K562 (cell line): ENCODE measurements around the gene DOLPP1. TPM values are rescaled to one million over a fixed set of nuclear protein-coding genes. Genes with fewer than 3 reads are reported as not detected.

Experiments used
- ATAC-seq: fragments of 200-7000 bp; cut with Tn5 transposase; 3 replicates; pipeline ENCODE4 v1.9.1; 2020; ENCODE audit warnings: moderate library complexity
- BruUV-seq: library from RNA; stranded (reverse); fragments of 400-500 nt; replicated peaks from 2 replicates; lab custom pipeline; 2021; lab: Mats Ljungman, UMichigan
- CTCF ChIA-PET: fragments of 300-600 bp; formaldehyde crosslinking; extraction: SDS; loops from one replicate; lab custom pipeline; 2021; ENCODE audit warnings: low intra/inter-chr PET ratio; lab: Yijun Ruan, JAX
- POLR2A ChIA-PET: fragments of 300-600, 350-650 bp; sonication (Branson Sonifier 250); formaldehyde crosslinking; extraction: SDS; loops from one replicate; lab custom pipeline; 2021; ENCODE audit warnings: antibody characterized with exemption, inconsistent platforms; lab: Yijun Ruan, JAX
- DNase-seq, 4 experiments: peaks; one replicate each; pipeline versions ENCODE4 v3.0.0 to v3.0.0-alpha.2; 2011 to 2018; ENCODE audit warnings: low spot score in 3 of 4, mixed read lengths in 3 of 4; ENCODE audit errors: extremely low read depth in 1 of 4
- FAIRE-seq: peaks from 2 replicates; lab custom pipeline; 2011; peaks lifted over from hg19 to GRCh38; lab: Jason Lieb, UNC
- H2AFZ ChIP-seq: 2 replicates; pipeline ENCODE4 v1.6.0; 2011; ENCODE audit warnings: low read depth, low read length, control low read depth, inconsistent platforms
- H3K27ac ChIP-seq: fragments of 200-600 bp; 3 replicates; pipeline ENCODE4 v1.8.0; 2011; ENCODE audit warnings: low read depth, mild to moderate bottlenecking, control low read depth, inconsistent platforms, low read length, moderate library complexity, mixed read lengths; ENCODE audit errors: extremely low read depth
- H3K27me3 ChIP-seq, 2 experiments: fragments of 300-600 bp in 1 of 2; 2 replicates in 1 of 2; 3 replicates in 1 of 2; pipeline versions ENCODE4 v1.6.0 to v1.8.0; 2011; ENCODE audit warnings: inconsistent platforms in 2 of 2, low read length in 2 of 2, mild to moderate bottlenecking in 1 of 2, mixed read lengths in 1 of 2, moderate library complexity in 1 of 2; ENCODE audit not compliant: control insufficient read depth in 2 of 2, insufficient read depth in 2 of 2
- H3K36me3 ChIP-seq: fragments of 300-600 bp; 3 replicates; pipeline ENCODE4 v1.8.0; 2011; ENCODE audit warnings: mild to moderate bottlenecking, low read length, inconsistent platforms; ENCODE audit not compliant: control insufficient read depth, insufficient read depth
- H3K4me1 ChIP-seq, 2 experiments: fragments of 200-600 bp in 1 of 2; replicated peaks in 1 of 2; 2 replicates in 1 of 2; 3 replicates in 1 of 2; pipeline versions ENCODE4 v1.5.1 to v1.8.0; 2011; ENCODE audit warnings: inconsistent platforms in 2 of 2, low read length in 2 of 2, mild to moderate bottlenecking in 1 of 2, mixed read lengths in 1 of 2, moderate library complexity in 1 of 2; ENCODE audit not compliant: control insufficient read depth in 2 of 2, insufficient read depth in 2 of 2
- H3K4me2 ChIP-seq: 2 replicates; pipeline ENCODE4 v1.6.1; 2011; ENCODE audit warnings: low read length, control low read depth, inconsistent platforms, mixed read lengths; ENCODE audit not compliant: insufficient read depth
- H3K4me3 ChIP-seq: fragments of 200-600 bp; sonication (generic), shearing (Covaris generic); 2 replicates; pipeline ENCODE4 v1.5.1; 2016; ENCODE audit warnings: control low read depth, inconsistent platforms
- H3K79me2 ChIP-seq: fragments of 200-600 bp; 3 replicates; pipeline ENCODE4 v1.8.0; 2011; ENCODE audit warnings: low read length, inconsistent platforms; ENCODE audit not compliant: control insufficient read depth, insufficient read depth
- H3K9ac ChIP-seq, 2 experiments: 2 replicates each; pipeline versions ENCODE4 v1.6.0 to v1.6.1; 2011; ENCODE audit warnings: low read depth in 2 of 2, low read length in 2 of 2, control low read depth in 1 of 2, inconsistent platforms in 1 of 2, mild to moderate bottlenecking in 1 of 2, mixed read lengths in 1 of 2; ENCODE audit not compliant: insufficient read depth in 1 of 2
- H3K9me1 ChIP-seq: one replicate; pipeline ENCODE4 v1.6.0; 2011; ENCODE audit warnings: inconsistent platforms, mild to moderate bottlenecking, low read length, moderate library complexity; ENCODE audit not compliant: control insufficient read depth, insufficient read depth
- H3K9me3 ChIP-seq: replicated peaks from 2 replicates; pipeline ENCODE4 v1.5.1; 2011; ENCODE audit warnings: low read depth, low read length, inconsistent platforms; ENCODE audit not compliant: control insufficient read depth, insufficient read depth
- H4K20me1 ChIP-seq: replicated peaks from 2 replicates; pipeline ENCODE4 v1.6.1; 2011; ENCODE audit warnings: low read length, inconsistent platforms, mixed read lengths; ENCODE audit not compliant: control insufficient read depth, insufficient read depth
- ARID1B ChIP-seq: fragments of 450-650 bp; IDR thresholded peaks from 2 replicates; pipeline ENCODE4 v1.6.1; 2016; ENCODE audit warnings: antibody characterized with exemption, mild to moderate bottlenecking, inconsistent platforms
- CBFA2T3 ChIP-seq: fragments of 450-650 bp; IDR thresholded peaks from 2 replicates; pipeline ENCODE4 v1.6.1; 2017
- CREM ChIP-seq: IDR thresholded peaks from 2 replicates; pipeline ENCODE4 v1.6.1; 2014; ENCODE audit warnings: antibody characterized with exemption, low read depth
- DMBX1 ChIP-seq: fragments of 250-450 bp; sonication (Bioruptor Pico); IDR thresholded peaks from 2 replicates; pipeline ENCODE4 v1.8.0; 2022; ENCODE audit warnings: inconsistent platforms, mild to moderate bottlenecking, moderate library complexity, borderline replicate concordance
- DPF2 ChIP-seq: fragments of 450-650 bp; IDR thresholded peaks from 2 replicates; pipeline ENCODE4 v1.6.1; 2016
- ILF3 ChIP-seq: fragments of 450-650 bp; IDR thresholded peaks from 2 replicates; pipeline ENCODE4 v1.6.1; 2018; ENCODE audit warnings: antibody characterized with exemption, mild to moderate bottlenecking, moderate library complexity, borderline replicate concordance
- LEF1 ChIP-seq: fragments of 450-650 bp; IDR thresholded peaks from 2 replicates; pipeline ENCODE4 v1.6.1; 2016; ENCODE audit warnings: mild to moderate bottlenecking
- MAZ ChIP-seq, 2 experiments: fragments of 450-650 bp in 1 of 2; sonication (generic) in 1 of 2; formaldehyde crosslinking; IDR thresholded peaks in 1 of 2; conservative IDR thresholded peaks in 1 of 2; 2 replicates each; pipeline versions ENCODE4 v1.4.0 to v1.5.0; 2020; ENCODE audit warnings: mild to moderate bottlenecking in 1 of 2, missing genetic modification reagents in 1 of 2
- MTA2 ChIP-seq: fragments of 450-650 bp; IDR thresholded peaks from 2 replicates; pipeline ENCODE4 v1.6.1; 2016; ENCODE audit warnings: low read depth
- MTA3 ChIP-seq: fragments of 450-650 bp; formaldehyde crosslinking; IDR thresholded peaks from 2 replicates; pipeline ENCODE4 v1.6.1; 2017; ENCODE audit warnings: mild to moderate bottlenecking, borderline replicate concordance
- MYC ChIP-seq, 2 experiments: fragments of 250-450 bp in 1 of 2; sonication (Bioruptor Pico) in 1 of 2; IDR thresholded peaks; 2 replicates each; pipeline versions ENCODE4 v1.5.1 to v1.6.1; 2012 to 2021; ENCODE audit warnings: low read depth in 2 of 2, borderline replicate concordance in 1 of 2, improper control_type of control experiment in 1 of 2, low read length in 1 of 2, mild to moderate bottlenecking in 1 of 2, moderate library complexity in 1 of 2
- NR4A1 ChIP-seq, 2 experiments: fragments of 250-450 bp in 1 of 2; fragments of 450-650 bp in 1 of 2; sonication (Bioruptor Pico) in 1 of 2; IDR thresholded peaks; 2 replicates each; pipeline versions ENCODE4 v1.4.0 to v1.6.1; 2016 to 2020; ENCODE audit warnings: mild to moderate bottlenecking in 2 of 2, missing compliant biosample characterization in 1 of 2, missing genetic modification characterization in 1 of 2, moderate library complexity in 1 of 2
- POLR2AphosphoS5 ChIP-seq: IDR thresholded peaks from 2 replicates; pipeline ENCODE4 v1.6.1; 2011; ENCODE audit warnings: mild to moderate bottlenecking, low read depth, low read length, moderate library complexity; ENCODE audit not compliant: control insufficient read depth, insufficient read depth
- RNF2 ChIP-seq: sonication (generic); IDR thresholded peaks from 2 replicates; pipeline ENCODE4 v1.6.1; 2016
- SMARCA4 ChIP-seq: fragments of 450-650 bp; IDR thresholded peaks from 2 replicates; pipeline ENCODE4 v1.6.1; 2016
- STAG1 ChIP-seq: sonication (generic); formaldehyde crosslinking; IDR thresholded peaks from 2 replicates; pipeline ENCODE4 v1.5.0; 2020; ENCODE audit warnings: missing genetic modification reagents, borderline replicate concordance
- TAL1 ChIP-seq: fragments of 450-650 bp; IDR thresholded peaks from 2 replicates; pipeline ENCODE4 v1.6.1; 2016; ENCODE audit warnings: mild to moderate bottlenecking
- TCF3 ChIP-seq: sonication (generic); formaldehyde crosslinking; IDR thresholded peaks from 2 replicates; pipeline ENCODE4 v1.4.0; 2020; ENCODE audit warnings: mild to moderate bottlenecking, missing genetic modification reagents
- WGBS: fragments of 100-300 bp; shearing (Covaris generic); methylation state at CpG from one replicate; pipeline ENCODE4 v1.1.6; 2016; ENCODE audit warnings: low coverage, mixed read lengths; ENCODE audit not compliant: insufficient coverage; ENCODE audit errors: missing lambda C conversion rate; 5-methylcytosine and 5-hydroxymethylcytosine counted together
- in situ Hi-C: fragments of 300-500 bp; cut with MboI; formaldehyde crosslinking; loops from 4 replicates; pipeline ENCODE4 v1.15.0; 2018; ENCODE audit warnings: inconsistent platforms, mixed read lengths
- intact Hi-C: fragments of 100-400 bp; cut with micrococcal nuclease; formaldehyde crosslinking; loops from 2 replicates; pipeline ENCODE4 v1.14.2; 2022
- polyA plus RNA-seq, 8 experiments: library from polyadenylated mRNA; depleted of rRNA in 4 of 8; stranded (reverse) in 5 of 8; unstranded in 3 of 8; fragments of >200 nt; fragmentation: Nextera tagmentation in 2 of 8; fragmentation: Illumina TruSeq in 1 of 8; extraction: Ambion mirVana in 2 of 8; extraction: Trizol in 1 of 8; gene quantifications; 2 replicates each; pipeline versions ENCODE4 v1.2.1 to v1.2.3, GENCODE V29; 2011 to 2014; ENCODE audit warnings: inconsistent platforms in 1 of 8, missing spikeins in 1 of 8
- total RNA-seq, 7 experiments: library from RNA; depleted of rRNA in 6 of 7; stranded (reverse); fragments of >200 nt in 6 of 7; fragmentation: Illumina TruSeq in 2 of 7; extraction: Trizol in 2 of 7; gene quantifications; 2 replicates each; pipeline versions ENCODE4 v1.2.1 to v1.2.3, GENCODE V29; 2011 to 2021; ENCODE audit warnings: low replicate concordance in 1 of 7
- TF ChIP-seq, protein P1 (sequence below): fragments of 450-650 bp; IDR thresholded peaks from 2 replicates; pipeline ENCODE4 v1.6.1; 2016; ENCODE audit warnings: antibody characterized with exemption
- TF ChIP-seq, protein P2 (sequence below): sonication (generic); formaldehyde crosslinking; IDR thresholded peaks from 2 replicates; pipeline ENCODE4 v1.8.0; 2022; ENCODE audit warnings: missing genetic modification reagents, mild to moderate bottlenecking, moderate library complexity, borderline replicate concordance

Gene DOLPP1
- total and polyA plus RNA-seq, 9 of the 15 experiments (the other 6 are each of a cell fraction or from before 2014, with no cell fraction given) = 3.0 to 39.8 (median 30.5) TPM

DNA sequence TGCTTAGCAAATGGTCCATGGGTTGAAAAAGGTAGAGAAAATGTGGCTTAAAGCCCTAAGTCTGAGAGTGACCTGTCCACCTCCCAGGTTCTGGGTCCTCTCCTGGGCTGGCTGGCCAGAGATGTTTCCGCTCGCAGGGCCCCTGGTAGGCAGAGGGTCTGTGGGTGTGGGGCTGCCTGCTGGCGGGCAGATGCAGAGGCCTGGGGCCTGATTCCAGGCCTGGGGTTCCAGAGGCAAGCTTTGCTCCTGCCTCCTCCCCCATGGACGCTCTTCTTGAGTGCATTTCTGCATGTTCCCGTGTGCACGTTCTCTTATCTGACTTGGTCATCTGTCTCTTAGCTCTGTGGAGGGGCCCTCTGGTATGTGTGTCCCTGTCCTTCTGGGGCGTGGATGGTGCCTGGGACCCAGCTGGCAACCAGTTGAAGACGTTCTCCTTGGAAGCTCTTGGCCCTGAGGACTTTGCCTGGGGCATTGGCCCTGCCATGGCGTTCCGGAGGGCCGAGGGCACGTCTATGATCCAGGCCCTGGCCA lies 40.7 kb upstream of the DOLPP1 start:
- FAIRE-seq (peak; percentile 84), DNase-seq (peak; percentile 70 to 83 (median 77)), ATAC-seq (peak; percentile 49)
- H2AFZ ChIP-seq = peak overlapping the region; percentile 27
- H3K27ac ChIP-seq = peak overlapping the region; percentile 74
- H3K9ac ChIP-seq = peak overlapping the region; percentile 54 to 90
- H3K4me3 ChIP-seq = peak overlapping the region; percentile 15; the same call in 1 of the 2 replicates
- CTCF ChIA-PET = interaction anchor here (0.6 kb wide), 1 partner anchor 32 kb away, joined by 3 read pairs; no protein-coding TSS in a partner anchor
- H4K20me1 ChIP-seq = no peaks in the 10 kb centered on the region; the same call in 1 of the 2 replicates
- H3K4me2 ChIP-seq = peak overlapping the region; percentile 79
- H3K36me3 ChIP-seq = peaks cover 48% of the 10 kb centered on the region; the same call in 2 of the 3 replicates
- peaks cover 27 to 44% of the 10 kb centered on the region in 2 experiments for H3K4me1 ChIP-seq
- H3K9me1 ChIP-seq = peaks cover 4% of the 10 kb centered on the region
- H3K27me3 ChIP-seq = no peaks in the 10 kb centered on the region
- no peaks in the 10 kb centered on the region for H3K9me3 ChIP-seq
- BruUV-seq = no TSS peak
- in situ Hi-C loops (no loop called here), intact Hi-C loops (no loop called here)
- peaks cover 49% of the 10 kb centered on the region for H3K79me2 ChIP-seq
- POLR2A ChIA-PET = interaction anchor here (0.6 to 1.2 kb wide), 5 partner anchors 9 to 92 kb away, joined by 3 to 6 read pairs (median 4); partner anchors contain the start of gene SH3GLB2
- 21% methylated on average over 12 of the region's 12 CpGs for WGBS
- TF ChIP-seq CREM (0 out of 2 replicates have a peak, but pooled peaks have one; percentile 31), RNF2 (peak; percentile 60), DPF2 (peak; percentile 66), NR4A1 (CRISPR knock-in tag; IDR thresholded peaks at IDR 0.05) (no peak), NR4A1 (tag; IDR thresholded peaks at IDR 0.05) (peak; percentile 32; the same call in 1 of the 2 replicates), STAG1 (CRISPR knock-in tag) (no peak), SMARCA4 (peak; percentile 43; the same call in 1 of the 2 replicates), CBFA2T3 (peak; percentile 77), MAZ (CRISPR knock-in tag; conservative IDR thresholded peaks at IDR 0.05 in 1 of 2, IDR thresholded peaks at IDR 0.05 in 1 of 2) (peak in 1 of 2 experiments; percentile 27; a peak in 1 of 4 replicates), ARID1B (peak; percentile 79), POLR2AphosphoS5 (0 out of 2 replicates have a peak, but pooled peaks have one; percentile 24), LEF1 (peak; percentile 64), TAL1 (peak; percentile 65), MYC (IDR thresholded peaks at IDR 0.05; ENCODE audit: low read depth, low read length) (peak; percentile 67), MYC (CRISPR knock-in tag; IDR thresholded peaks at IDR 0.05; ENCODE audit: borderline replicate concordance, low read depth) (no peak), TCF3 (CRISPR knock-in tag) (peak; percentile 73), ILF3 (no peak), DMBX1 (CRISPR knock-in tag) (0 out of 2 replicates have a peak, but pooled peaks have one; percentile 26), MTA3 (peak; percentile 38; the same call in 1 of the 2 replicates), MTA2 (peak; percentile 55)
- TF ChIP-seq, protein P1, sequence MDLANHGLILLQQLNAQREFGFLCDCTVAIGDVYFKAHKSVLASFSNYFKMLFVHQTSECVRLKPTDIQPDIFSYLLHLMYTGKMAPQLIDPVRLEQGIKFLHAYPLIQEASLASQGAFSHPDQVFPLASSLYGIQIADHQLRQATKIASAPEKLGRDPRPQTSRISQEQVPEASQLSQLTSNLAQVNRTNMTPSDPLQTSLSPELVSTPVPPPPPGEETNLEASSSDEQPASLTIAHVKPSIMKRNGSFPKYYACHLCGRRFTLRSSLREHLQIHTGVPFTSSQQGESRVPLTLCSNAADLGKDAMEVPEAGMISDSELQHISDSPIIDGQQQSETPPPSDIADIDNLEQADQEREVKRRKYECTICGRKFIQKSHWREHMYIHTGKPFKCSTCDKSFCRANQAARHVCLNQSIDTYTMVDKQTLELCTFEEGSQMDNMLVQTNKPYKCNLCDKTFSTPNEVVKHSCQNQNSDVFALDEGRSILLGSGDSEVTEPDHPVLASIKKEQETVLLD = peak; percentile 29; the same call in 1 of the 2 replicates
- TF ChIP-seq, protein P2, sequence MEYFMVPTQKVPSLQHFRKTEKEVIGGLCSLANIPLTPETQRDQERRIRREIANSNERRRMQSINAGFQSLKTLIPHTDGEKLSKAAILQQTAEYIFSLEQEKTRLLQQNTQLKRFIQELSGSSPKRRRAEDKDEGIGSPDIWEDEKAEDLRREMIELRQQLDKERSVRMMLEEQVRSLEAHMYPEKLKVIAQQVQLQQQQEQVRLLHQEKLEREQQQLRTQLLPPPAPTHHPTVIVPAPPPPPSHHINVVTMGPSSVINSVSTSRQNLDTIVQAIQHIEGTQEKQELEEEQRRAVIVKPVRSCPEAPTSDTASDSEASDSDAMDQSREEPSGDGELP = peak; percentile 57; the same call in 1 of the 2 replicates
